ENCODE results near the gene MCM7. TPM values are rescaled to one million over a fixed set of nuclear protein-coding genes. Genes with fewer than 3 reads are reported as not detected.
A peak's percentile ranks its signal among the peaks of the same experiment; 100 is the strongest.

MCM7 gene
- total and polyA plus RNA-seq, 10 of the 15 experiments (the other 5 are each of a cell fraction or from before 2014, with no cell fraction given) = 183 to 383 (median 244) TPM

DNA sequence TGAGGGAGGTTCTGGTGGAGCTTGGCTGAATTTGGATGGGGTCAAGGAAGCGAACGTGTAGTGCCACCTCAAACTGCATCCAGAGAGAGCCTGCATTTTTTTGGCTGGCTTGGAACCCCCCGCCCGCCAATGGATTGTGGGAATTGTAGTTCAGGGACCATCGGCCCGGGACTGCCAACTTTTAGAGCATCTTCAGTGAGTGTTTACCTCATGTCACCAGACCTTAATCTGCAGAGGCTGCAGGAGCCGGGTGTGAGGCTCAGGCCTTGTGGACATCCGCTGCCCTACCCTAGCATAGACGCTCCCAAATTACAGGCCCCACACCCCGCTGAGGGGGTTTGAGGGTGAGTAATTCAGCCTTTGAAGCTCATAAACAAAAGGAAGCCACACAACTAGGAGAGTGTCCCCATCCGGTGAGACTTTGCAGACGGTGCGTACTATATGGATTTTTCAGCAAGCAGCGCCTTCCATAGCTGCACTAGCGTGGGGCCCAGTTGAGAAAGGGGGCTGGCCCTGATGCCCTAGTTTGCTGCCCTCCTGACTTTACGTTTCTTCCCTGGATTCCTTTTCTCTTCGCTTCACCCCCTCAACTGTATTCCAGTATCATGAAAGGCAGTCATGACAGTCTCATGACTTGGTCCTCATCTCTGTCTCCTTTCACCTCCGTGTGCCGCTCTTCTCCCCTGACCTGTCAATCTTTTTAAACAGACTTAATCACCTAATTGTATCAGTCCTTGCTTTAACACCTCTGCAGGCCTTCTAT, 19.0 kb upstream of the MCM7 start:
- Histone ChIP-seq H3K9me3 (replicated peaks; ENCODE audit: control insufficient read depth, insufficient read depth, low read length) (no peaks in the 10 kb centered on the region), H3K4me2 (ENCODE audit: control insufficient read depth, insufficient read depth) (peak overlapping the region; percentile 64), H2AFZ (ENCODE audit: control insufficient read depth, low read depth, low read length) (peak overlapping the region; percentile 93), H3K27ac (ENCODE audit: control insufficient read depth, insufficient read depth) (peak overlapping the region; percentile 91; the same call in 1 of the 2 replicates), H3K9ac (ENCODE audit: control insufficient read depth, insufficient read depth, low read length) (peak overlapping the region; percentile 85), H3K27me3 (replicated peaks in 1 of 2; ENCODE audit: control insufficient read depth in 2 of 2, insufficient read depth in 2 of 2, low read length in 1 of 2) (no peaks in the 10 kb centered on the region), H3K79me2 (ENCODE audit: control insufficient read depth, insufficient read depth, low read length) (peaks cover 7% of the 10 kb centered on the region), H3K36me3 (ENCODE audit: control insufficient read depth in 2 of 2, insufficient read depth in 2 of 2, low read length in 1 of 2) (no peaks in the 10 kb centered on the region; a peak in 1 of 4 replicates), H3K4me1 (ENCODE audit: control insufficient read depth, insufficient read depth, low read length) (peaks cover 6% of the 10 kb centered on the region), H4K20me1 (ENCODE audit: control insufficient read depth, insufficient read depth) (no peaks in the 10 kb centered on the region), H3K4me3 (peak overlapping the region; percentile 82)
- FAIRE-seq (no peak), DNase-seq (ENCODE audit: low read depth, low spot score) (no peak), ATAC-seq (peak; percentile 71)
- ChIA-PET CTCF (interaction anchor here (0.6 to 1.8 kb wide), 5 partner anchors 9 to 123 kb away, joined by 3 to 4 read pairs (median 4); partner anchors contain the start of gene AP4M1), RAD21 (ENCODE audit: unreplicated experiment) (interaction anchor here (1.2 kb wide), 1 partner anchor 13 kb away, joined by 3 read pairs; no protein-coding TSS in a partner anchor), SMC1A (ENCODE audit: uncharacterized antibody, unreplicated experiment) (interaction anchor here (1.4 to 1.6 kb wide), 3 partner anchors 10 to 207 kb away, joined by 3 to 4 read pairs (median 4); no protein-coding TSS in a partner anchor), POLR2A (interaction anchor here (0.5 to 1.6 kb wide), 7 partner anchors 9 to 201 kb away, joined by 3 to 5 read pairs (median 3); partner anchors contain the start of genes MCM7 and TRIM4)
- in situ Hi-C loops (cut with MboI) (no loop called here), intact Hi-C loops (cut with micrococcal nuclease; ENCODE audit: unreplicated experiment) (no loop called here)
- BruUV-seq (replicated peaks) = TSS peak; percentile 85
- 18% methylated on average over 19 of the region's 19 CpGs for WGBS (ENCODE audit: insufficient coverage, insufficient replicate concordance, low lambda C conversion rate, missing lambda C conversion rate)
- TF ChIP-seq MEF2A (IDR thresholded peaks at IDR 0.05; ENCODE audit: insufficient read depth, low read depth, low read length) = no peak
- TF ChIP-seq, protein P1, sequence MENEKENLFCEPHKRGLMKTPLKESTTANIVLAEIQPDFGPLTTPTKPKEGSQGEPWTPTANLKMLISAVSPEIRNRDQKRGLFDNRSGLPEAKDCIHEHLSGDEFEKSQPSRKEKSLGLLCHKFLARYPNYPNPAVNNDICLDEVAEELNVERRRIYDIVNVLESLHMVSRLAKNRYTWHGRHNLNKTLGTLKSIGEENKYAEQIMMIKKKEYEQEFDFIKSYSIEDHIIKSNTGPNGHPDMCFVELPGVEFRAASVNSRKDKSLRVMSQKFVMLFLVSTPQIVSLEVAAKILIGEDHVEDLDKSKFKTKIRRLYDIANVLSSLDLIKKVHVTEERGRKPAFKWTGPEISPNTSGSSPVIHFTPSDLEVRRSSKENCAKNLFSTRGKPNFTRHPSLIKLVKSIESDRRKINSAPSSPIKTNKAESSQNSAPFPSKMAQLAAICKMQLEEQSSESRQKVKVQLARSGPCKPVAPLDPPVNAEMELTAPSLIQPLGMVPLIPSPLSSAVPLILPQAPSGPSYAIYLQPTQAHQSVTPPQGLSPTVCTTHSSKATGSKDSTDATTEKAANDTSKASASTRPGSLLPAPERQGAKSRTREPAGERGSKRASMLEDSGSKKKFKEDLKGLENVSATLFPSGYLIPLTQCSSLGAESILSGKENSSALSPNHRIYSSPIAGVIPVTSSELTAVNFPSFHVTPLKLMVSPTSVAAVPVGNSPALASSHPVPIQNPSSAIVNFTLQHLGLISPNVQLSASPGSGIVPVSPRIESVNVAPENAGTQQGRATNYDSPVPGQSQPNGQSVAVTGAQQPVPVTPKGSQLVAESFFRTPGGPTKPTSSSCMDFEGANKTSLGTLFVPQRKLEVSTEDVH (IDR thresholded peaks at IDR 0.05; ENCODE audit: low read depth, partially characterized antibody) = no peak
- peak; percentile 19; the same call in 1 of the 2 replicates for TF ChIP-seq POLR2AphosphoS2 (IDR thresholded peaks at IDR 0.05; ENCODE audit: low read depth, low read length)
- no peak for TF ChIP-seq FOXK2 (IDR thresholded peaks at IDR 0.05)
- no peak for TF ChIP-seq RELA (IDR thresholded peaks at IDR 0.05; ENCODE audit: borderline replicate concordance, partially characterized antibody)
- TF ChIP-seq, protein P2, sequence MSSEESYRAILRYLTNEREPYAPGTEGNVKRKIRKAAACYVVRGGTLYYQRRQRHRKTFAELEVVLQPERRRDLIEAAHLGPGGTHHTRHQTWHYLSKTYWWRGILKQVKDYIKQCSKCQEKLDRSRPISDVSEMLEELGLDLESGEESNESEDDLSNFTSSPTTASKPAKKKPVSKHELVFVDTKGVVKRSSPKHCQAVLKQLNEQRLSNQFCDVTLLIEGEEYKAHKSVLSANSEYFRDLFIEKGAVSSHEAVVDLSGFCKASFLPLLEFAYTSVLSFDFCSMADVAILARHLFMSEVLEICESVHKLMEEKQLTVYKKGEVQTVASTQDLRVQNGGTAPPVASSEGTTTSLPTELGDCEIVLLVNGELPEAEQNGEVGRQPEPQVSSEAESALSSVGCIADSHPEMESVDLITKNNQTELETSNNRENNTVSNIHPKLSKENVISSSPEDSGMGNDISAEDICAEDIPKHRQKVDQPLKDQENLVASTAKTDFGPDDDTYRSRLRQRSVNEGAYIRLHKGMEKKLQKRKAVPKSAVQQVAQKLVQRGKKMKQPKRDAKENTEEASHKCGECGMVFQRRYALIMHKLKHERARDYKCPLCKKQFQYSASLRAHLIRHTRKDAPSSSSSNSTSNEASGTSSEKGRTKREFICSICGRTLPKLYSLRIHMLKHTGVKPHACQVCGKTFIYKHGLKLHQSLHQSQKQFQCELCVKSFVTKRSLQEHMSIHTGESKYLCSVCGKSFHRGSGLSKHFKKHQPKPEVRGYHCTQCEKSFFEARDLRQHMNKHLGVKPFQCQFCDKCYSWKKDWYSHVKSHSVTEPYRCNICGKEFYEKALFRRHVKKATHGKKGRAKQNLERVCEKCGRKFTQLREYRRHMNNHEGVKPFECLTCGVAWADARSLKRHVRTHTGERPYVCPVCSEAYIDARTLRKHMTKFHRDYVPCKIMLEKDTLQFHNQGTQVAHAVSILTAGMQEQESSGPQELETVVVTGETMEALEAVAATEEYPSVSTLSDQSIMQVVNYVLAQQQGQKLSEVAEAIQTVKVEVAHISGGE (CRISPR knock-in tag; IDR thresholded peaks at IDR 0.05) = no peak
- TF ChIP-seq RBBP5 (conservative IDR thresholded peaks at IDR 0.05) = no peak
- no peak for TF ChIP-seq WRNIP1 (IDR thresholded peaks at IDR 0.05; ENCODE audit: borderline replicate concordance, low read depth, low read length)
- TF ChIP-seq TAF1 (IDR thresholded peaks at IDR 0.05; ENCODE audit: borderline replicate concordance, low read depth, low read length) = no peak
- TF ChIP-seq STAT1 (conservative IDR thresholded peaks at IDR 0.05) = no peak
- TF ChIP-seq, protein P3, sequence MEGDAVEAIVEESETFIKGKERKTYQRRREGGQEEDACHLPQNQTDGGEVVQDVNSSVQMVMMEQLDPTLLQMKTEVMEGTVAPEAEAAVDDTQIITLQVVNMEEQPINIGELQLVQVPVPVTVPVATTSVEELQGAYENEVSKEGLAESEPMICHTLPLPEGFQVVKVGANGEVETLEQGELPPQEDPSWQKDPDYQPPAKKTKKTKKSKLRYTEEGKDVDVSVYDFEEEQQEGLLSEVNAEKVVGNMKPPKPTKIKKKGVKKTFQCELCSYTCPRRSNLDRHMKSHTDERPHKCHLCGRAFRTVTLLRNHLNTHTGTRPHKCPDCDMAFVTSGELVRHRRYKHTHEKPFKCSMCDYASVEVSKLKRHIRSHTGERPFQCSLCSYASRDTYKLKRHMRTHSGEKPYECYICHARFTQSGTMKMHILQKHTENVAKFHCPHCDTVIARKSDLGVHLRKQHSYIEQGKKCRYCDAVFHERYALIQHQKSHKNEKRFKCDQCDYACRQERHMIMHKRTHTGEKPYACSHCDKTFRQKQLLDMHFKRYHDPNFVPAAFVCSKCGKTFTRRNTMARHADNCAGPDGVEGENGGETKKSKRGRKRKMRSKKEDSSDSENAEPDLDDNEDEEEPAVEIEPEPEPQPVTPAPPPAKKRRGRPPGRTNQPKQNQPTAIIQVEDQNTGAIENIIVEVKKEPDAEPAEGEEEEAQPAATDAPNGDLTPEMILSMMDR (IDR thresholded peaks at IDR 0.05 in 2 of 3, conservative IDR thresholded peaks at IDR 0.05 in 1 of 3; ENCODE audit: control insufficient read depth in 2 of 3, extremely low read depth in 1 of 3, insufficient read depth in 1 of 3, low read depth in 3 of 3, low read length in 3 of 3) = no peak
- TF ChIP-seq STAT3 (IDR thresholded peaks at IDR 0.05; ENCODE audit: low read depth, low read length) = no peak
